Measurements from ENCODE around the gene ARHGAP15. TPM values are rescaled to one million over a fixed set of nuclear protein-coding genes. Genes with fewer than 3 reads are reported as not detected.

Gene ARHGAP15
- total and polyA plus RNA-seq, 9 donors, result 6.7 to 21.0 (median 9.7) TPM

GRCh38 chr2:143473820-143474219, 344.6 kb downstream of the ARHGAP15 start:
- peak; percentile 91 for DNase-seq
- Histone ChIP-seq H3K4me1 (ENCODE audit: control insufficient read depth, insufficient read depth, low read length) (peaks cover 22% of the 10 kb centered on the region), H3K27ac (ENCODE audit: low read length) (peak overlapping the region; percentile 96), H3K27me3 (ENCODE audit: control insufficient read depth, insufficient read depth, low read length) (no peaks in the 10 kb centered on the region), H3K9me3 (replicated peaks; ENCODE audit: control insufficient read depth, low read depth, low read length) (no peaks in the 10 kb centered on the region), H3K36me3 (ENCODE audit: control insufficient read depth, insufficient read depth, low read length) (no peaks in the 10 kb centered on the region), H3K4me3 (ENCODE audit: low read length) (no peak overlapping the region)
- WGBS (ENCODE audit: insufficient coverage), result no CpG with 5 or more reads among the region's 3 CpGs

- Histone ChIP-seq H3K27ac (ENCODE audit: low read length) (peak overlapping the region; percentile 96), H3K4me1 (ENCODE audit: control insufficient read depth, insufficient read depth, low read length) (peaks cover 22% of the 10 kb centered on the region)
- DNase-seq, result peak; percentile 76
Observed at GRCh38 chr2:143474586-143474985, 345.4 kb downstream of the ARHGAP15 start.

GRCh38 chr2:143475041-143475776, 346.0 kb downstream of the ARHGAP15 start:
- no peaks in the 10 kb centered on the region for H3K9me3 ChIP-seq (replicated peaks; ENCODE audit: control insufficient read depth, low read depth, low read length)
- H3K4me1 ChIP-seq (ENCODE audit: control insufficient read depth, insufficient read depth, low read length), result peaks cover 22% of the 10 kb centered on the region
- no peaks in the 10 kb centered on the region for H3K36me3 ChIP-seq (ENCODE audit: control insufficient read depth, insufficient read depth, low read length)
- WGBS (ENCODE audit: insufficient coverage), result no CpG with 5 or more reads among the region's 7 CpGs
- no peaks in the 10 kb centered on the region for H3K27me3 ChIP-seq (ENCODE audit: control insufficient read depth, insufficient read depth, low read length)
- H3K4me3 ChIP-seq (ENCODE audit: low read length), result no peak overlapping the region
- peak; percentile 90 for DNase-seq
- H3K27ac ChIP-seq (ENCODE audit: low read length), result peak overlapping the region; percentile 96

More at GRCh38 chr2:143474586-143474985, 345.4 kb downstream of the ARHGAP15 start:
- no peaks in the 10 kb centered on the region for H3K36me3 ChIP-seq (ENCODE audit: control insufficient read depth, insufficient read depth, low read length)
- no CpG with 5 or more reads among the region's 4 CpGs for WGBS (ENCODE audit: insufficient coverage)
- H3K27me3 ChIP-seq (ENCODE audit: control insufficient read depth, insufficient read depth, low read length), result no peaks in the 10 kb centered on the region
- H3K4me3 ChIP-seq (ENCODE audit: low read length), result no peak overlapping the region
- no peaks in the 10 kb centered on the region for H3K9me3 ChIP-seq (replicated peaks; ENCODE audit: control insufficient read depth, low read depth, low read length)

- Histone ChIP-seq H3K27me3 (ENCODE audit: control insufficient read depth, insufficient read depth, low read length) (no peaks in the 10 kb centered on the region), H3K36me3 (ENCODE audit: control insufficient read depth, insufficient read depth, low read length) (no peaks in the 10 kb centered on the region), H3K27ac (ENCODE audit: low read length) (peak overlapping the region; percentile 96), H3K4me3 (ENCODE audit: low read length) (no peak overlapping the region), H3K9me3 (replicated peaks; ENCODE audit: control insufficient read depth, low read depth, low read length) (no peaks in the 10 kb centered on the region), H3K4me1 (ENCODE audit: control insufficient read depth, insufficient read depth, low read length) (peaks cover 24% of the 10 kb centered on the region)
- no CpG with 5 or more reads among the region's 2 CpGs for WGBS (ENCODE audit: insufficient coverage)
- DNase-seq, result peak; percentile 48
Observed at GRCh38 chr2:143476336-143477087, 347.3 kb downstream of the ARHGAP15 start.

- Histone ChIP-seq H3K4me1 (ENCODE audit: control insufficient read depth, insufficient read depth, low read length) (peaks cover 24% of the 10 kb centered on the region), H3K27ac (ENCODE audit: low read length) (no peak overlapping the region), H3K27me3 (ENCODE audit: control insufficient read depth, insufficient read depth, low read length) (no peaks in the 10 kb centered on the region), H3K9me3 (replicated peaks; ENCODE audit: control insufficient read depth, low read depth, low read length) (no peaks in the 10 kb centered on the region), H3K4me3 (ENCODE audit: low read length) (no peak overlapping the region), H3K36me3 (ENCODE audit: control insufficient read depth, insufficient read depth, low read length) (no peaks in the 10 kb centered on the region)
- DNase-seq, result no peak
- no CpG with 5 or more reads among the region's 1 CpG for WGBS (ENCODE audit: insufficient coverage)
Observed at GRCh38 chr2:143477714-143478443, 348.7 kb downstream of the ARHGAP15 start.

- H3K27ac ChIP-seq (ENCODE audit: low read length), result peak overlapping the region; percentile 94
- peaks cover 18% of the 10 kb centered on the region for H3K4me1 ChIP-seq (ENCODE audit: control insufficient read depth, insufficient read depth, low read length)
- H3K27me3 ChIP-seq (ENCODE audit: control insufficient read depth, insufficient read depth, low read length), result no peaks in the 10 kb centered on the region
- H3K4me3 ChIP-seq (ENCODE audit: low read length), result no peak overlapping the region
- no CpG with 5 or more reads among the region's 2 CpGs for WGBS (ENCODE audit: insufficient coverage)
- no peaks in the 10 kb centered on the region for H3K9me3 ChIP-seq (replicated peaks; ENCODE audit: control insufficient read depth, low read depth, low read length)
- peak; percentile 53 for DNase-seq
- no peaks in the 10 kb centered on the region for H3K36me3 ChIP-seq (ENCODE audit: control insufficient read depth, insufficient read depth, low read length)
Observed at GRCh38 chr2:143480086-143480485, 350.9 kb downstream of the ARHGAP15 start.

- H3K27ac ChIP-seq (ENCODE audit: low read length), result peak overlapping the region; percentile 94
- H3K4me1 ChIP-seq (ENCODE audit: control insufficient read depth, insufficient read depth, low read length), result peaks cover 12% of the 10 kb centered on the region
- H3K27me3 ChIP-seq (ENCODE audit: control insufficient read depth, insufficient read depth, low read length), result no peaks in the 10 kb centered on the region
- WGBS (ENCODE audit: insufficient coverage), result 20% methylated on average over 1 of the region's 2 CpGs
- no peaks in the 10 kb centered on the region for H3K9me3 ChIP-seq (replicated peaks; ENCODE audit: control insufficient read depth, low read depth, low read length)
- DNase-seq, result peak; percentile 89
- no peaks in the 10 kb centered on the region for H3K36me3 ChIP-seq (ENCODE audit: control insufficient read depth, insufficient read depth, low read length)
- no peak overlapping the region for H3K4me3 ChIP-seq (ENCODE audit: low read length)
Observed at GRCh38 chr2:143480601-143481236, 351.5 kb downstream of the ARHGAP15 start.

- DNase-seq, result peak; percentile 96
- no CpG with 5 or more reads among the region's 6 CpGs for whole genome bisulfite sequencing (ENCODE audit: insufficient coverage)
- H3K9me3 ChIP-seq (replicated peaks; ENCODE audit: control insufficient read depth, low read depth, low read length), result no peaks in the 10 kb centered on the region
- H3K27me3 ChIP-seq (ENCODE audit: control insufficient read depth, insufficient read depth, low read length), result no peaks in the 10 kb centered on the region
- no peak overlapping the region for H3K4me3 ChIP-seq (ENCODE audit: low read length)
- H3K36me3 ChIP-seq (ENCODE audit: control insufficient read depth, insufficient read depth, low read length), result no peaks in the 10 kb centered on the region
- peaks cover 8% of the 10 kb centered on the region for H3K4me1 ChIP-seq (ENCODE audit: control insufficient read depth, insufficient read depth, low read length)
- H3K27ac ChIP-seq (ENCODE audit: low read length), result peak overlapping the region; percentile 94
Observed at GRCh38 chr2:143481237-143481623, 352.0 kb downstream of the ARHGAP15 start.

GRCh38 chr2:143481733-143482132, 352.5 kb downstream of the ARHGAP15 start:
- H3K4me3 ChIP-seq (ENCODE audit: low read length), result no peak overlapping the region
- peak overlapping the region; percentile 94 for H3K27ac ChIP-seq (ENCODE audit: low read length)
- no peaks in the 10 kb centered on the region for H3K9me3 ChIP-seq (replicated peaks; ENCODE audit: control insufficient read depth, low read depth, low read length)
- no peaks in the 10 kb centered on the region for H3K27me3 ChIP-seq (ENCODE audit: control insufficient read depth, insufficient read depth, low read length)
- H3K4me1 ChIP-seq (ENCODE audit: control insufficient read depth, insufficient read depth, low read length), result peaks cover 6% of the 10 kb centered on the region
- no peak for DNase-seq
- H3K36me3 ChIP-seq (ENCODE audit: control insufficient read depth, insufficient read depth, low read length), result no peaks in the 10 kb centered on the region
